ENCODE results near the gene CADPS.

DNA sequence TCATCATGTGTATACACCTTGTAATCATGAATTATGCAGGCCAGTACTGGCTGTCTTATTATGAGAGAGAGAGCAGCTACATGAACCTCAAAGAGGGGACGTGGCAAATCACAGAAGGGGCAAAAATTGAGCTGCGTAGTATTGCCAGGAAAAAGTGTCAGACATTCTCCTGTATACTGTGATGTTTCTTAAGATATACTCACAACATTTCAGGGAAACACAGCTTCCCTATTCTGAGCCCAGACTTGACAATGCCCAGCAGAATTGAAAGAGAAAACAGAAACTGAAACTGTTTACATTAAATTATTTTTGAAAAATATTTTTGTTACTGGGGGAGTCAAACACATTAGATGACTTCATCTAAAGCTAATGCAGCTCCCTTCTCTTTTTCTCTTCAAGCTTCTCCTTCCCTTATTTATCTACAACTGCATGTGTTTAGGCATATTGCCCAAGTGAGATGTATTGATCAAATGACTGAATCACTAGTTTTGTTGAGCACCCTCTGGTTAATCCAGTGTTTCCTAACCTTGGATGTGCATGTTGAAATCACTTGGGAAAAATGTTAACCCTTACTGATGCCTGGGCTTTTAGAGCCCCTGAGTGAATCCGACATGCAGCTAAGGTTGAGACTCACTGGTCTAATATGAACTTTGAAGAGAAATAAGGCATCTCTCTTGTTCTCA lies 39.5 kb downstream of the CADPS start:
- TF ChIP-seq, protein P1, sequence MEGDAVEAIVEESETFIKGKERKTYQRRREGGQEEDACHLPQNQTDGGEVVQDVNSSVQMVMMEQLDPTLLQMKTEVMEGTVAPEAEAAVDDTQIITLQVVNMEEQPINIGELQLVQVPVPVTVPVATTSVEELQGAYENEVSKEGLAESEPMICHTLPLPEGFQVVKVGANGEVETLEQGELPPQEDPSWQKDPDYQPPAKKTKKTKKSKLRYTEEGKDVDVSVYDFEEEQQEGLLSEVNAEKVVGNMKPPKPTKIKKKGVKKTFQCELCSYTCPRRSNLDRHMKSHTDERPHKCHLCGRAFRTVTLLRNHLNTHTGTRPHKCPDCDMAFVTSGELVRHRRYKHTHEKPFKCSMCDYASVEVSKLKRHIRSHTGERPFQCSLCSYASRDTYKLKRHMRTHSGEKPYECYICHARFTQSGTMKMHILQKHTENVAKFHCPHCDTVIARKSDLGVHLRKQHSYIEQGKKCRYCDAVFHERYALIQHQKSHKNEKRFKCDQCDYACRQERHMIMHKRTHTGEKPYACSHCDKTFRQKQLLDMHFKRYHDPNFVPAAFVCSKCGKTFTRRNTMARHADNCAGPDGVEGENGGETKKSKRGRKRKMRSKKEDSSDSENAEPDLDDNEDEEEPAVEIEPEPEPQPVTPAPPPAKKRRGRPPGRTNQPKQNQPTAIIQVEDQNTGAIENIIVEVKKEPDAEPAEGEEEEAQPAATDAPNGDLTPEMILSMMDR (IDR thresholded peaks at IDR 0.05): no peak
- no peak for TF ChIP-seq POLR2AphosphoS5 (IDR thresholded peaks at IDR 0.05; ENCODE audit: low read depth, low read length)
- TF ChIP-seq, protein P2, sequence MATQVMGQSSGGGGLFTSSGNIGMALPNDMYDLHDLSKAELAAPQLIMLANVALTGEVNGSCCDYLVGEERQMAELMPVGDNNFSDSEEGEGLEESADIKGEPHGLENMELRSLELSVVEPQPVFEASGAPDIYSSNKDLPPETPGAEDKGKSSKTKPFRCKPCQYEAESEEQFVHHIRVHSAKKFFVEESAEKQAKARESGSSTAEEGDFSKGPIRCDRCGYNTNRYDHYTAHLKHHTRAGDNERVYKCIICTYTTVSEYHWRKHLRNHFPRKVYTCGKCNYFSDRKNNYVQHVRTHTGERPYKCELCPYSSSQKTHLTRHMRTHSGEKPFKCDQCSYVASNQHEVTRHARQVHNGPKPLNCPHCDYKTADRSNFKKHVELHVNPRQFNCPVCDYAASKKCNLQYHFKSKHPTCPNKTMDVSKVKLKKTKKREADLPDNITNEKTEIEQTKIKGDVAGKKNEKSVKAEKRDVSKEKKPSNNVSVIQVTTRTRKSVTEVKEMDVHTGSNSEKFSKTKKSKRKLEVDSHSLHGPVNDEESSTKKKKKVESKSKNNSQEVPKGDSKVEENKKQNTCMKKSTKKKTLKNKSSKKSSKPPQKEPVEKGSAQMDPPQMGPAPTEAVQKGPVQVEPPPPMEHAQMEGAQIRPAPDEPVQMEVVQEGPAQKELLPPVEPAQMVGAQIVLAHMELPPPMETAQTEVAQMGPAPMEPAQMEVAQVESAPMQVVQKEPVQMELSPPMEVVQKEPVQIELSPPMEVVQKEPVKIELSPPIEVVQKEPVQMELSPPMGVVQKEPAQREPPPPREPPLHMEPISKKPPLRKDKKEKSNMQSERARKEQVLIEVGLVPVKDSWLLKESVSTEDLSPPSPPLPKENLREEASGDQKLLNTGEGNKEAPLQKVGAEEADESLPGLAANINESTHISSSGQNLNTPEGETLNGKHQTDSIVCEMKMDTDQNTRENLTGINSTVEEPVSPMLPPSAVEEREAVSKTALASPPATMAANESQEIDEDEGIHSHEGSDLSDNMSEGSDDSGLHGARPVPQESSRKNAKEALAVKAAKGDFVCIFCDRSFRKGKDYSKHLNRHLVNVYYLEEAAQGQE (IDR thresholded peaks at IDR 0.05; ENCODE audit: insufficient read depth in 1 of 2, low read depth in 2 of 2, low read length in 1 of 2): no peak
- TF ChIP-seq SIN3A (IDR thresholded peaks at IDR 0.05; ENCODE audit: borderline replicate concordance, insufficient read depth, low read depth, low read length): no peak
- no peak for TF ChIP-seq TCF7L2 (IDR thresholded peaks at IDR 0.05; ENCODE audit: low read depth, low read length)
